Panc1 (cell line): ENCODE results near the gene PLD1. TPM values are rescaled to one million over a fixed set of nuclear protein-coding genes. Genes with fewer than 3 reads are reported as not detected.

Experiments used
- ATAC-seq: fragments of 200-7000 bp; cut with Tn5 transposase; 2 replicates; pipeline ENCODE4 v1.9.1; 2020; ENCODE audit warnings: mild to moderate bottlenecking, moderate library complexity
- BruUV-seq: library from RNA; stranded (reverse); fragments of 400-500 nt; replicated peaks from 2 replicates; lab custom pipeline; 2021; lab: Mats Ljungman, UMichigan
- CTCF ChIA-PET: fragments of 300-600 bp; sonication (Branson Sonifier 250); formaldehyde crosslinking; loops from one replicate; lab custom pipeline; 2022; ENCODE audit warnings: antibody characterized with exemption; lab: Charles Lee
- POLR2A ChIA-PET: fragments of 300-600 bp; sonication (Branson Sonifier 250); formaldehyde crosslinking; loops from one replicate; lab custom pipeline; 2022; ENCODE audit warnings: antibody characterized with exemption; lab: Charles Lee
- DNase-seq: peaks from one replicate; pipeline ENCODE4 v3.0.0-alpha.2; 2010; ENCODE audit warnings: low read depth, low spot score
- H3K27ac ChIP-seq: 2 replicates; pipeline ENCODE4 v1.5.1; 2011; ENCODE audit warnings: mild to moderate bottlenecking, low read length, inconsistent platforms
- H3K27me3 ChIP-seq: fragments of 200-500 bp; sonication (Bioruptor generic); 2 replicates; pipeline ENCODE4 v1.6.0; 2014; ENCODE audit warnings: low read length, inconsistent platforms; ENCODE audit not compliant: control insufficient read depth, insufficient read depth
- H3K36me3 ChIP-seq: fragments of 200-500 bp; sonication (Bioruptor generic); 2 replicates; pipeline ENCODE4 v1.5.1; 2014; ENCODE audit warnings: inconsistent platforms, mild to moderate bottlenecking, low read length, moderate library complexity; ENCODE audit not compliant: control insufficient read depth, insufficient read depth
- H3K4me1 ChIP-seq: 2 replicates; pipeline ENCODE4 v1.5.1; 2011; ENCODE audit warnings: inconsistent platforms, mild to moderate bottlenecking, low read length, moderate library complexity; ENCODE audit not compliant: control insufficient read depth, insufficient read depth
- H3K4me3 ChIP-seq, 2 experiments: 2 replicates each; pipeline ENCODE4 v1.5.1; 2011 to 2012; ENCODE audit warnings: low read depth in 2 of 2, low read length in 2 of 2, mild to moderate bottlenecking in 2 of 2, inconsistent platforms in 1 of 2, moderate library complexity in 1 of 2
- H3K9me3 ChIP-seq: fragments of 200-500 bp; sonication (Bioruptor generic); 2 replicates; pipeline ENCODE4 v1.5.1; 2014; ENCODE audit warnings: low read depth, mild to moderate bottlenecking, inconsistent platforms, low read length, moderate library complexity; ENCODE audit not compliant: control insufficient read depth, insufficient read depth
- SIN3A ChIP-seq: IDR thresholded peaks from 2 replicates; pipeline ENCODE4 v1.6.1; 2012; ENCODE audit warnings: low read depth, mild to moderate bottlenecking, low read length, moderate library complexity, borderline replicate concordance; ENCODE audit not compliant: insufficient read depth
- in situ Hi-C: cut with HindIII; loops from 2 replicates; pipeline ENCODE4 v1.10.0; 2016; ENCODE audit warnings: low sequenced_read_pairs, low pct_unique_long_range_greater_than_20kb
- intact Hi-C: fragments of 100-400 bp; cut with micrococcal nuclease; formaldehyde crosslinking; loops from one replicate; pipeline ENCODE4 v1.10.0; 2022; ENCODE audit not compliant: unreplicated experiment
- total RNA-seq: library from RNA; stranded (reverse); gene quantifications from one replicate; pipeline ENCODE4 v1.2.1, GENCODE V29; 2021; ENCODE audit not compliant: unreplicated experiment

The PLD1 gene
- total RNA-seq, 1 experiment from 2014 or later, result 20.6 TPM

DNA sequence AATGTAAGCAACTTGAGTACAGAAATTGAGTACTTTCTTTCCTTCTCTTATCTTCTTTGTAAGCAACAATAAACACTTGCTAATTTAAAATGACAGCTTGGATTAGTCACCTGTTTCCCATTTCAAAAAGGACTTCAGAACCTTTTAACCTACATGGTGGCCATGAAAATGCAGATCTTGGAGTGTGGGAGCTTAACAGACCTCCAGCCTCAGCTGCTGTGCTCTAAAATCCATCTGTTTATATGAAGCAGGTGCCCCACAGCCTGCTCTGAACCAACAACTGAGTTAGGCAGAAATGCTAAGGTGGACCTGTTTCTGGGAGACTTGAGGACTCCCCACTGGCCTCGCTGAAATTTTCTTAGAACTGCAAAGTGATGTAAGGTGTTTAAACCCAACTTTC is 259.0 kb downstream of the PLD1 start:
- ChIA-PET POLR2A (no interaction called here), CTCF (no interaction called here)
- in situ Hi-C loops (no loop called here), intact Hi-C loops (no loop called here)
- Histone ChIP-seq H3K9me3 (no peaks in the 10 kb centered on the region), H3K4me1 (no peaks in the 10 kb centered on the region), H3K27ac (no peak overlapping the region), H3K4me3 (no peak overlapping the region), H3K36me3 (no peaks in the 10 kb centered on the region), H3K27me3 (no peaks in the 10 kb centered on the region)
- ATAC-seq (no peak), DNase-seq (no peak)
- TF ChIP-seq SIN3A, result no peak
- no TSS peak for BruUV-seq

Other genes with a start within 250 kb of the PLD1 start
- gene TMEM212, start 32.9 kb upstream of the PLD1 start, total RNA-seq, result not detected
- gene FNDC3B, start 229.1 kb upstream of the PLD1 start, total RNA-seq, result 173 TPM